ENCODE results near the gene CSNK1G3. TPM values are rescaled to one million over a fixed set of nuclear protein-coding genes. Genes with fewer than 3 reads are reported as not detected.
"Not testable (repeated sequence)": the region's sequence is repeated elsewhere in the genome, so short reads cannot be mapped to it uniquely, and the experiment has no call there.

The CSNK1G3 gene
- total RNA-seq, 1 donor from 2014 or later = 86.6 TPM

GRCh38 chr5:123561230-123561629 lies 49.3 kb downstream of the CSNK1G3 start:
- DNase-seq = no peak

GRCh38 chr5:123571927-123572326 lies 60.0 kb downstream of the CSNK1G3 start:
- no peak for DNase-seq

DNA sequence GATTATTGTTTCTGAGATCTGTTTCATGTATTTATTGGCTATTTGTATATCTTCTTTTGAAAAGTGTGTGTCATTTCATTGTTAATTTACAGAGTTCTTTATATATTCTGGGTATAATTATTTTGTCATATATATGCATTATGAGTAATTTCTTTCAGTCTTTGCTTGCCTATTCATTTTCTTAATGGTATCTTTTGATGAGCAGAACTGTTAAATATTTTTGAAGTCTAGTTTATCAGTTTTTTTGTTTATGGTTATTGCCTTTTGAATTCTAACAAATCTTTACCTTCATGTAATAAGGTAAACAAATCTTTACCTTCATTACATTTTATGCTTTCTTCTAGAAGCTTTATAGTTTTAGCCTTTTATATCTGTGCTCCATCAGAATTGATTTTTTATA lies 66.4 kb downstream of the CSNK1G3 start:
- no peak for DNase-seq

- DNase-seq = no peak
Observed at GRCh38 chr5:123579410-123579809, 67.4 kb downstream of the CSNK1G3 start.

DNA sequence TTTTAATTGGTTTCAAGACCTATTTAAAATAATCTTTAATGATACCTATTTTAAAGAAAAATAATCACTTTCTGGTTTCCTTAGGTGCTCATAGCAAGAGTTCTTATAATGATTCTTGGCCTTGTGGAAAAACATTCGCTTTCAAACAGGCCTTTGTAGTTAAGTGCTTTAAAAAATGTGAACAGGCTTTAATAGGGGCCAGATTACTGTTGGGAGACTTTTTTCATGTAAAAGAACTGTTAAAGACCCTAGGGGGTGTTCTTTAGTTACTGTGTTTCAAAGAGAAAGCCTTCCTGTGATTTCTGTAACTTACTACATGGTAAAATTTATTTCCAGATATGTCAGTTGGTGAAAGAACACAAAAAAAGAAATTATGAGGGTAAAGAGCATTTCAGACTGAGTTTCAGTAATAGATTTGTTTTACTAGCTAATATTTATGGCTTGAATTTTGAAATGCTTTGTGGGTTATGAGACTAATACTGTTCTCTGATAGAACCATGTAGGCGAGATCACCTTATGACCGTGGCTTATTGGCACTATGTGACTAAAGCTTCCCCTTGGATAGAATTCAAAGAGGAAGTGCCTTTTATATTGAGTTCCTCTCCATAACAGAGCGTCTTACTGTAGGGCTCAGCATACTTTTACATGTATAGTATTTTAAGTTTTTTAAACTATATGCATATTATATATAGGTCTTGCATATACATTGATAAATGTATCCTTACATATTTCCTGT lies 70.7 kb downstream of the CSNK1G3 start:
- no peak for DNase-seq

DNA sequence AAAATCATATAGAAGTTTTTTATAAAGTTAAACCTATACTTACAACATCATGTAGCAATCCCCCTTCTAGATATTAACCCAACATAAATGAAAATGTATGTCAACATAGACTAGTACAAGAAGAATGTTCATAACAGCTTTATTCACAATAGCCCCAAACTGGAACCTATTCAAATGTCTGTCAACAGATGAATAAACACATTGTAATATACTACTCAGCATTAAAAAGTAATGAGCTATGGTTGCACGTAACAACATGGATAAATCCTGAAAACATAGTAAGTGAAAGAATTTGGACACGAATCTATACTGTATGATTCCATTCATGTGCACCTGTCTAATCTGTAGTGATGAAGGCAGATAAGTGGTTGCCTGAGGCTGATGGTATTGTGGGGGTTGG lies 73.9 kb downstream of the CSNK1G3 start:
- DNase-seq = no peak

GRCh38 chr5:123594434-123594833 lies 82.5 kb downstream of the CSNK1G3 start:
- no peak for DNase-seq

GRCh38 chr5:123597018-123597417 lies 85.0 kb downstream of the CSNK1G3 start:
- no peak for DNase-seq

GRCh38 chr5:123598028-123598689 lies 86.2 kb downstream of the CSNK1G3 start:
- no peak for DNase-seq

GRCh38 chr5:123599171-123599570 lies 87.2 kb downstream of the CSNK1G3 start:
- no peak for DNase-seq

GRCh38 chr5:123601610-123602009 lies 89.6 kb downstream of the CSNK1G3 start:
- DNase-seq = no peak

- no peak for DNase-seq
Observed at GRCh38 chr5:123605822-123606221, 93.8 kb downstream of the CSNK1G3 start.

DNA sequence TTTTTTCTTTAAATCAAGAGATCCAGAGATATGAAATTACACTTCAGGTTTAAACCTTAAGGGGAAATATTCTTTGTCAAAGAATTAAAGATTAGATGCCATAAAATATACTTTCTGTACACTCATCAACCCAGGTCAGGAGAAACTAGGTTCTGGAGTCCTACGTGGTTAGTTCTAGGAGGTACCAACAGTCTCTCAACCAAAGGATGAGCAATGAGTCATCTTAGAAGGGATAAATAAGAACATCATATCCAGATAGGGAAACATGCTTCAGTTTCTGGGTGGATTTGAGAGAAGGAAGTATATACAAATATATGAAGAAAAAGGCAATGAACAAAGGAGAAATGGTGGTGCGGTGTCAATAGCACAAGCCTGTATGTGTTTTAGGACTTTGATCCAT lies 98.2 kb downstream of the CSNK1G3 start:
- DNase-seq = no peak

- peak; percentile 79 for DNase-seq
Observed at GRCh38 chr5:123610665-123611405, 98.9 kb downstream of the CSNK1G3 start.

- no peak for DNase-seq
Observed at GRCh38 chr5:123611406-123611709, 99.4 kb downstream of the CSNK1G3 start.

DNA sequence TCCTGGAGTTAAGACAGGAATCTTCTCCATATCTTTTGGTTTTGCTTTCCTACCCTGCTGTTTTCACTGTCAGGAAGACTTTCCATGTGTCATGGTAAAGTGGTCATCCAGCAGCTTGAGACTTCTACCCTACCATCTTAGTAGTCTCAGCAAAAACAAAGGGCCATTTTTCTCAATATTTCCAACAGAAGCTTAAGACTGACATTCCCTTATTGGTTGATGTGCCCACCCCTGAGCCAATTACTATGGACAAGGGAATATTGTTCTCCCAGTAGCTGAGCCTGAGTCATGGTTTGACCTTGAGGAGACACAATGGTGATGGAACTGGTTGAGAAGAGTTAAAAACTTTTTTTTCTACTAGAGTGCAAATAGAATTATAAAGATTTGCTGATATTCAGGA lies 105.6 kb downstream of the CSNK1G3 start:
- no peak for DNase-seq

DNA sequence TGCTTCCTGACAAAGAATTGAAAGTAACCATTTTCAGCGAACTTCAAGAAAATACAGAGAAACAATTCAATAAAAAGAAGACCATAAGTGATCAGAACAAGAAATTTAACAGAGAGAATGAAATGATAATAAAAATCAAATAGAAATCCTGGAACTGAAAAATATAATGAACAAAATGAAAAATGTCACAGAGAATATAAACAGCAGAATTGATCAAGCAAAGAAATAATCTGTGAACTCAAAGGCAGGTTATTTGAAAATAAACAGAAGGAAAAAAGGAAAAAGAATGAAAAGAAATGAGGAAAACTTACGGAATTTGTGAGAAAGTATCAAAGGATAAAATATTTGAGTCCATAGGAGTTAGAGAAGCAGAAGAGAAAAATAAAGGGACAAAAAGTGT lies 114.1 kb downstream of the CSNK1G3 start:
- DNase-seq = no peak

- DNase-seq = no peak
Observed at GRCh38 chr5:123628860-123629544, 117.0 kb downstream of the CSNK1G3 start.

DNA sequence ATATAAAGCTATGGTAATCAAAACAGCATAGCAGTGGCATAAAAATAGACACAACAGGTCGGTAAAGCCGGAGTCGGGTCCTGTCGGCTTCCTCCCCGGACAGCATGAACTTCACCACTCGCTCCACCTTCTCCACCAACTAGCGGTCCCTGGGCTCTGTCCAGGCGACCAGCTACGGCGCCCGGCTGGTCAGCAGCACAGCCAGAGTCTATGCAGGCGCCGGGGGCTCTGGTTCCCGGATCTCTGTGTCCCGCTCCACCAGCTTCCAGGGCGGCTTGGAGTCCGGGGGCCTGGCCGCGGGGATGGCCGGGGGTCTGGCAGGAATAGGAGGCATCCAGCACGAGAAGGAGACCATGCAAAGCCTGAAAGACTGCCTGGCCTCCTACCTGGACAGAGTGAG lies 124.0 kb downstream of the CSNK1G3 start:
- no peak for DNase-seq

DNA sequence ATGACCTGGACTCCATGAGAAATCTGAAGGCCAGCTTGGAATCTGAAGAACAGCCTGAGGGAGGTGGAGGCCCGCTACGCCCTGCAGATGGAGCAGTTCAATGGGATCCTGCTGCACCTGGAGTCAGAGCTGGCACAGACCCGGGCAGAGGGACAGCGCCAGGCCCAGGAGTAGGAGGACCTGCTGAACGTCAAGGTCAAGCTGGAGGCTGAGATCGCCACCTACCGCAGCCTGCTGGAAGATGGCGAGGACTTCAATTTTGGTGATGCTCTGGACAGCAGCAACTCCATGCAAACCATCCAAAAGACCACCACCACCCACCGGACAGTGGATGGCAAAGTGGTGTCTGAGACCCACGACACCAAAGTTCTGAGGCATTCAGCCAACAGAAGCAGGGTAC lies 125.1 kb downstream of the CSNK1G3 start:
- DNase-seq = not testable (repeated sequence)

DNA sequence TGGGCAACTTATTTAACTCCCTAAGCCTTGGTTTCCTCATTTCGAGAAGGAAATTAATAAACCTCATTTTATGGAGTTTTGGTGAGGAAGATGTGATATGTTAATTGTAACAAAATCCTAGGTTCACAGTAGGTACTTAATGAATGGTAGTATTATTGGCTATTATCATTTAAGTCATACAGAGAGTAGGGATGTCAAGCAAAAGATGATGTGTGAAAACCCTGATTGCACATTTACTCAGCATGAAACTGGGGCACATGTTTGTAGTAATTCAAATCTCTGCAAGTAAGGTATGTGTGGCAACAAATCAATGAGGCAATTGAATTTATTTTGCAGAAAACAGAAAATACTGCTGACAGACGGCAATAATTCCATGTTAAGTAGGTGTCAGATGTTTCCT lies 127.3 kb downstream of the CSNK1G3 start:
- DNase-seq = no peak

DNA sequence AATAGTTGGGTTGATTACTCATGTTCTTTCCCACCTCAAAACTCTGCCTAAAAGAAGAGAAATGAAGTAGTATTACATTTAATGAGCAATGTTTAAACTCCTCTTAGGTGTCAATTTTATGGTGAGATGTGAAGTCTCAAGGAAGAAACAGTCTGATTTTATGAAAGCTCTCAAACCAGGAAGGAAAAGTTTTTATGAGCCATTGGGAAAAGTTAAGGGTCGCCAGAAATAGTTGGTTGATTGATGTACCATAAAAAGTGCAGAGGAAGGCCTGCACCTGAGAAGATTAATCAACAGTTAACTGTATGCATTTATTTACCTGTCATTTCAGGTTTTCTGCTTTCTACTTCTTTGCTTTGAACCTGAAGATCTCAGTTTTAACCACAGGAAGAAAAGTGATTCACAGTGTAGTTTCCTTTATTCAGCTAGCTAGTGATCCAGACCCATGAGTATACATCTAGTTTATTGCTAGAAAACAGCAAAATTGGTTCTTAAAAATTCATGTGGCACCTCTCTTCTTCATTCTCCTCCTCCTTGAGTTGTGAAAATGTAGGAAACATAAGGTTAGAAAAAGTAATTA lies 133.1 kb downstream of the CSNK1G3 start:
- no peak for DNase-seq

DNA sequence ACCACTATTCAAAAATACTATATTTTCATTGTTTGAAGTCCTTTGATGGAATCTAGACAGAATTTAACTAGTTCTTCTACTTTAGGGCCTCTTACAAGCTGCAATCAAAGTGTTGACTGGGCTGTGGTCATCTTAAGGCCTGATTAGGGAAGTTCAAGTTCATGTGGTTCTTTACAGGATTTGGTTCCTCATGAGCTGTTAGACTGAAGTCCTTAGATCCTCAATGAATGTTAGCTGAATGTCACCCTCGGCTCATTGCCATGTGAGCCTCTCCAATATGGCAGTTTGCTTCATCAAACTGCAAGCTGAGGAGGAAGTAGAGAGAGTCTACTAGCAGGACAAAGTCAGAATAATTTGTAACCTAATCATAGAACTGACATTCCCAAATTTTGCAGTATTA lies 135.1 kb downstream of the CSNK1G3 start:
- DNase-seq = no peak
